Body of pancreas (tissue), 4 donors: ENCODE results near the gene AKAP13.

Source experiments
- CTCF ChIP-seq, 7 experiments: fragments of 450-650 bp in 4 of 7; fragments of 200-600 bp in 3 of 7; sonication (generic) in 3 of 7; IDR thresholded peaks; one replicate each; pipeline ENCODE4 v1.5.1; 2016 to 2019; ENCODE audit warnings: antibody characterized with exemption in 7 of 7
- POLR2A ChIP-seq, 3 donors: fragments of 450-650 bp; IDR thresholded peaks; one replicate each; pipeline ENCODE4 v1.6.1; 2016; ENCODE audit warnings: antibody characterized with exemption in 3 of 3, mild to moderate bottlenecking in 2 of 3

GRCh38 chr15:85786781-85787114, 406.3 kb downstream of the AKAP13 start:
- TF ChIP-seq POLR2A (IDR thresholded peaks at IDR 0.05), result no peak
- no peak for TF ChIP-seq CTCF (IDR thresholded peaks at IDR 0.05)
